Renal cortical epithelial cell (primary cell): Measurements from ENCODE around the gene ZSCAN12. TPM values are rescaled to one million over a fixed set of nuclear protein-coding genes. Genes with fewer than 3 reads are reported as not detected.
"Not testable (repeated sequence)": the region's sequence is repeated elsewhere in the genome, so short reads cannot be mapped to it uniquely, and the experiment has no call there.

Experiments used
- DNase-seq: peaks from one replicate; pipeline ENCODE4 v3.0.0-alpha.2; 2011; ENCODE audit warnings: low read depth
- total RNA-seq: library from RNA; depleted of rRNA; stranded (reverse); fragments of >200 nt; gene quantifications from 2 replicates; pipeline ENCODE4 v1.2.3, GENCODE V29; 2014

Gene ZSCAN12
- 5.9 and 12.8 TPM in 2 replicates for total RNA-seq

DNA sequence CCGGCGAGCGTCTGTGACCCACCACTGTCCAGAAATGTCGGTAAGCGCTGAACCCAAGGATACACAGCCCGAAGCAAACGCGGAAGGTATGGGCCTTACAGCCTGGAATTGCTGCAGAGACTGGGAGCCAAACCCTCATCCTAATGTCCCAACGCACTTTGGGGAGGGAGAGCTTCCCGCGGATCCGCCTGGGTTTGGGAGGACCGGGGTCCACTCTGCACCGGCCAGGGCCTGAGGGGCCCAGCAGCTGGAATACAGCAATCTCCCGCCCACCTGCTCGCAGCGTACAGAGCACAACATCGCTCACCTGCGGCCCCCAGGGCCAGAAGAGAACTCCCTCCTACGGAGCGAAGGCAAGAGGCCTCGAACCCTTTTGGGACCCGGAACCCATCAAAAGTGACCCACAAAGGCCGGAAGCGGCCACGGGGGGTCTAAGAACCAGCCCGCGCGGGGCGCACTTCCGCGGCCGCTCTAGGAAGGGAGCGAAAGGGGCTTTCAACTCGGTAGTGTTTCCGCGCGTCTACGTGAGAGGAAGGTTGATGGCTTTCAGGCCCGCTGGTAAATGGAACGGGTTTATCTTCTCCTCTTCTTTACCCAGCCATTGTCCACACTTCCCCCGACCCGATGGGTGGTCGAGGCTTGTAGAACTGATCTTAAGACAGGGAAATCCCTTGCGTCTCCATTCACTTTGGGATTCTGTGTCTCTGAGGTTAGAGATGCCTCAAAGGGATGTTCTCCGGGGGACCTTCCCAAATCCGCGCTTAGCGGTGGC lies at the start of gene ZSCAN12:
ZSCAN12 (minus strand) TSS at position 398 of the 772 bp plus-strand sequence. CDS start 1,342 bp downstream, outside the sequence.
- DNase-seq, result peak; percentile 61

- no peak for DNase-seq
These were observed 49.5 kb upstream of the ZSCAN12 start for GRCh38 chr6:28449056-28449455.

DNA sequence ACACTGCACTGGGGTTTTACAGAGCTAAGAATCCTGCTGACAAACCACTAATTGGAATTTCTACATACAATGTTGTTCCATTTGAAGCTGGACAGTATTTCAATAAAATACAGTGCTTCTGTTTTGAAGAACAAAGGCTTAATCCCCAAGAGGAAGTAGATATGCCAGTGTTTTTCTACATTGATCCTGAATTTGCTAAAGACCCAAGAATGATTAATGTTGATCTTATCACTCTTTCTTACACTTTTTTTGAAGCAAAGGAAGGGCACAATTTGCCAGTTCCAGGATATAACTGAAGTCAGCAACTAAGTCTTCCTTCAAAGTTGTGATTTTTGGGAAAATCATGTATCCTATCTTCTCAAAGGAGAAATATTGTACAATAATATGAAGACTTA lies 48.0 kb upstream of the ZSCAN12 start:
- not testable (repeated sequence) for DNase-seq

GRCh38 chr6:28446818-28447511 lies 47.4 kb upstream of the ZSCAN12 start:
- no peak for DNase-seq

DNA sequence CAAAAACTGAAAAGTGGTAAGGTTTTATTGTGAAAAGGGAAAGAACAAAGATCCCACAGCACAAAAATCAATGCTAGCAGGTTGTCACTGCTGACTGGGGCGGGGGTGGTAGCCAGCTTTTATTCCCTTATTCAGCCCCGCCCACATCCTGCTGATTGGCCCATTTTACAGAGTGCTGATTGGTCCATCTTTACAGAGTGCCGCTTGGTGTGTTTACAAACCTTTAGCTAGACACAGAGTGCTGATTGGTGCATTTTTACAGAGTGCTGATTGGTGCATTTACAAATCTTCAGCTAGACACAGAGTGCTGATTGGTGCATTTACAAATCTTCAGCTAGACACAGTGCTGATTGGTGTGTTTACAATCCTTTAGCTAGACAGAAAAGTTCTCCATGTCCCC lies 45.2 kb upstream of the ZSCAN12 start:
- not testable (repeated sequence) for DNase-seq

GRCh38 chr6:28443112-28443773 lies 43.7 kb upstream of the ZSCAN12 start, which contains the start of gene ZSCAN23:
Gene ZSCAN23 (minus strand): TSS chr6:28443491. CDS start chr6:28436266, 7,225 bp downstream.
- peak; percentile 78 for DNase-seq

GRCh38 chr6:28442586-28442985 lies 43.0 kb upstream of the ZSCAN12 start:
- no peak for DNase-seq

- DNase-seq, result no peak
These were observed 36.9 kb upstream of the ZSCAN12 start for GRCh38 chr6:28436404-28436803.

DNA sequence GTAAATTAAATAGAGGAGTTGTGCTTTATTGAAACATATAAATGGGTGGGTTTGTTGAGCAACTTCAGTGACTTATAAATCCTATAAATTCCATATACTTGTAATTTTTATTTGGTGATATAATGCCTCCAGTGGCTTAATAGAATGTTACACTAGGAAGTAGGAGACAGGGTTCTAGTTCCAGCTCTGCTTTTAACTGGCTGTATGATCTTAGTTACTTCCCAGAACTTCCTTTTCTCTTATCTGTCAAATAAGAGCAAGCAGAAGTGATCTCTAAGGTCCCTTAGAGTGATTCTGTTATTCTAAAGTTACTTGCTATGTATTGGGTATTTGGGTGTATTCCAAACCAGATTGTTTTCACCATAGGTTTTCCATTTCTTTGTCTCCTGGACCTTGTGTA lies 33.6 kb upstream of the ZSCAN12 start:
- no peak for DNase-seq

GRCh38 chr6:28429781-28430180 lies 30.2 kb upstream of the ZSCAN12 start:
- DNase-seq, result no peak

GRCh38 chr6:28425944-28426541 lies 26.5 kb upstream of the ZSCAN12 start:
- no peak for DNase-seq

GRCh38 chr6:28424163-28424562 lies 24.6 kb upstream of the ZSCAN12 start:
- no peak for DNase-seq

DNA sequence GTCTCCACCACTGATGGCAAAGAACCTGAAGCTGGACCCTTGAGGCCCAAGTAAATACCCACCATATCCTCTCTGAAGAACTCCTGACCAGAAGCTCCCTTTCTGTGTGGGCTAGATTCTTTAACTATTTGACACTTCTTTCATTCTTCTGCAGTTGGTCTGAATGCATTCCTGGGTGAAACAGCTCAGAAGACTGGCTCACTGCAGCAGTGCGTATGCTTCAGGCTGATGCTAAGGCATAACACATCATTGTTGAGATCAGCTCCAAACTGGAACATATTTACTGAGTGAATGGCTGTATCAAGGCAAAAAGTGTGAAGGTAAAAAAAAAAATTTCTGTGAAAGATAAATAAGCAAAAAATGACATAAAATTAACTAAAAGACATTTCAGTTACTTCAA lies 24.0 kb upstream of the ZSCAN12 start:
- DNase-seq, result no peak

DNA sequence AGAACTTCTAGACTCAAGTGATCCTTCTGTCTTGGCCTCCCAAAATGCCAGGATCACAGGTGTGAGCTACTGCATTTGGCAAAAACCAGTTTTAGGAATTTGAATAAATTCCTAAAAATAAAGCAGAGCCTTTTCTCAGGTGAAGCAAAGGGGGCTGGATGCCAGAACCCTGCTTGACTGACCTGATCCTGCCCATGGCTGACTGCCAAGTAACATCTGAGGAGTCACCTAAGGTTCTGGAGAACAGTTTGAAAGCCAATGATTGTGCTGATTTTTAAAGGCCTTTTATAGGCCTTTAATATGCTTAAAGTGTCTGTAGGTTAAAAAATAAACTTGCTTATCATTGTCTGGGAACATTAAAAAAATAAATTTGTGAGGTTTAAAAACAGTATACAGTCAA lies 14.1 kb upstream of the ZSCAN12 start:
- DNase-seq, result no peak

- no peak for DNase-seq
These were observed 11.2 kb upstream of the ZSCAN12 start for GRCh38 chr6:28410767-28411166.

GRCh38 chr6:28408076-28408802 lies 8.7 kb upstream of the ZSCAN12 start:
- peak; percentile 92 for DNase-seq

DNA sequence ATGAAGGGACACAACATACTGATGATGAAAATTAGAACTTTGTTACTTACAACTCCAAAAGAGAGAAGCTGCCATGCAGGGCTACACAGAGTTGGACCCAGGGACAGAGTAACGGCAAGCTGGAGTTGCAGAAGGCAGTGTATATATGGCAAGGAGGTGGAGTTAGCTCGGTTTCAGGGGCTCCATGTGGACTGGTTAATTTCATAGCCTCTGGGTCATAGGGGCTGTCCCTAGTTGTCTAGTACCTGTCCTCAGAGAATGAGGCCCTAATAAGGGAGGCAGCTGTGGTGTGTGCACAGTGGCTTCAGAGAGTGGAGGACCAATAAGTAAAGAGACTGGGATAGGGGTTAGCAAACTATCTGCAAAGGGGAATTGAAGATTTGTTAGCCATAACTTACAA lies 7.9 kb upstream of the ZSCAN12 start:
- DNase-seq, result no peak

- not testable (repeated sequence) for DNase-seq
These were observed 4.4 kb upstream of the ZSCAN12 start for GRCh38 chr6:28403923-28404322.

DNA sequence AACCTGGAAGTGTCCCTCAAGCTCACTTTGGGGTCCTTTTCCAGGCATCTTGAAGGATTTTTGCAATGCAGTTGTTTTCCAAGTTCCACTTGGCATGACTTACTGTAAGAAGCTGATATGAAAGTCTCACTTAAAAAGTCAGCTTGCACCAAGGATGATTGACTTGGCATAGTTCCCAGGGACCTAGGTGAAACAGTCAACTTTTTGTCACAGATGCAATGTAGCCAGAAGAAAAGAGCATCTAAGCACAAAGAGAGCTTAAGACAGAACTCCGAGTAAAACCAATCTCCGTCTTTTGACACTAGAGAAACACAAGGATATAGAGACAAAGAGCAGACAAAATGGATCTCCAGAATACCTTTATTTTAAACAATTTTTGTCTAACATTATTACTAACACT lies 2.6 kb upstream of the ZSCAN12 start:
- no peak for DNase-seq

- DNase-seq, result no peak
These were observed 1.6 kb upstream of the ZSCAN12 start for GRCh38 chr6:28401172-28401571.

- DNase-seq, result no peak
These were observed 540 bp upstream of the ZSCAN12 start for GRCh38 chr6:28400122-28400451.

DNA sequence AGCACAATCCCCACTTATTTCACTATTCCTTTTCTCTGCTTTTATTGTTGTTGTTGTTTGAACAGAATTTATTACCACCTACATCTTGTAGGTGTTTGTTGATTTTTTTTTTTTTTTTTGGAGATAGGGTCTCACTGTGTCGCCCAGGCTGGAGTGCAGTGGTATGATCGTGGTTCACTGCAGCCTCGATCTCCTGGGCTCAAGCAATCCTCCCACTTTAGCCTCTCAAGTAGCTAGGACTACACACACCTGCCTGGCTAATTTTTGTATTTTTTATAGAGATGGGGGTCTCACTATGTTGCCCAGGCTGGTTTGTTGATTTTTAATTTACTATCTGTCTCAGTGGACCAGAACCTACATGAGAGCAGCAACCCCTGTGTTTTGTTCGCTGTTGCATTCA lies 3.6 kb downstream of the ZSCAN12 start:
- no peak for DNase-seq
